MM.1S (cell line): ENCODE results near the gene SERPINA3.

ENCODE experiments used
- DNase-seq: peaks from one replicate; pipeline ENCODE4 v3.0.0-alpha.2; 2015
- H2AFZ ChIP-seq: fragments of 300-600 bp; sonication (generic); 2 replicates; pipeline ENCODE4 v1.6.0; 2016; ENCODE audit warnings: antibody characterized with exemption, low read length
- H3F3A ChIP-seq: fragments of 300-600 bp; sonication (generic); 2 replicates; pipeline ENCODE4 v1.6.1; 2016; ENCODE audit warnings: mild to moderate bottlenecking, antibody characterized with exemption, low read length, moderate library complexity, mixed read lengths; ENCODE audit not compliant: insufficient read depth
- H3K27ac ChIP-seq: fragments of 300-600 bp; sonication (generic); 2 replicates; pipeline ENCODE4 v1.5.1; 2016; ENCODE audit warnings: mild to moderate bottlenecking, low read length
- H3K27me3 ChIP-seq: fragments of 300-600 bp; sonication (generic); replicated peaks from 2 replicates; pipeline ENCODE4 v1.6.0; 2016; ENCODE audit warnings: low read length; ENCODE audit not compliant: insufficient read depth
- H3K36me3 ChIP-seq: fragments of 300-600 bp; sonication (generic); replicated peaks from 2 replicates; pipeline ENCODE4 v1.6.1; 2016; ENCODE audit warnings: mild to moderate bottlenecking, low read length, mixed read lengths; ENCODE audit not compliant: insufficient read depth
- H3K4me1 ChIP-seq: fragments of 300-600 bp; sonication (generic); 2 replicates; pipeline ENCODE4 v1.6.1; 2016; ENCODE audit warnings: low read length, mixed read lengths
- H3K4me2 ChIP-seq: fragments of 300-600 bp; sonication (generic); 2 replicates; pipeline ENCODE4 v1.6.0; 2016; ENCODE audit warnings: low read depth, low read length
- H3K4me3 ChIP-seq: fragments of 300-600 bp; sonication (generic); 2 replicates; pipeline ENCODE4 v1.5.1; 2016; ENCODE audit warnings: low read length, mixed read lengths
- H3K79me2 ChIP-seq: fragments of 300-600 bp; sonication (generic); 2 replicates; pipeline ENCODE4 v1.6.1; 2016; ENCODE audit warnings: mixed run types, low read length, mixed read lengths
- H3K9ac ChIP-seq: fragments of 300-600 bp; sonication (generic); 2 replicates; pipeline ENCODE4 v1.6.1; 2016; ENCODE audit warnings: low read length, mixed read lengths
- H3K9me2 ChIP-seq: fragments of 300-600 bp; sonication (generic); replicated peaks from 2 replicates; pipeline ENCODE4 v1.6.1; 2016; ENCODE audit warnings: mild to moderate bottlenecking, low read length, mixed read lengths; ENCODE audit not compliant: insufficient read depth
- H3K9me3 ChIP-seq: fragments of 300-600 bp; sonication (generic); replicated peaks from 2 replicates; pipeline ENCODE4 v1.6.1; 2016; ENCODE audit warnings: mild to moderate bottlenecking, low read length, mixed read lengths; ENCODE audit not compliant: insufficient read depth
- H4K20me1 ChIP-seq: fragments of 300-600 bp; sonication (generic); 2 replicates; pipeline ENCODE4 v1.6.1; 2016; ENCODE audit warnings: mild to moderate bottlenecking, low read length, moderate library complexity, mixed read lengths; ENCODE audit not compliant: insufficient read depth
- CTCF ChIP-seq: fragments of 300-600 bp; sonication (generic); IDR thresholded peaks from 2 replicates; pipeline ENCODE4 v1.5.1; 2016; ENCODE audit warnings: antibody characterized with exemption, low read length, mixed read lengths
- EZH2 ChIP-seq: fragments of 300-600 bp; sonication (generic); optimal IDR thresholded peaks from 2 replicates; pipeline ENCODE3; 2017; ENCODE audit warnings: low read depth, mild to moderate bottlenecking, antibody characterized with exemption, low read length, mixed read lengths
- EZH2phosphoT487 ChIP-seq: fragments of 300-600 bp; sonication (generic); IDR thresholded peaks from 2 replicates; pipeline ENCODE4 v1.6.1; 2018; ENCODE audit warnings: antibody characterized with exemption, low read length

The SERPINA3 gene

GRCh38 chr14:94620597-94620996 is 8.4 kb downstream of the SERPINA3 start:
- Histone ChIP-seq H3K9me2 (no peaks in the 10 kb centered on the region), H3K4me2 (no peak overlapping the region)

GRCh38 chr14:94621358-94622134 is 9.4 kb downstream of the SERPINA3 start:
- Histone ChIP-seq H3F3A (no peaks in the 10 kb centered on the region), H3K9ac (no peak overlapping the region), H3K27me3 (0 out of 2 replicates have a peak, but pooled peaks cover 6% of the 10 kb centered on the region), H4K20me1 (no peaks in the 10 kb centered on the region), H3K9me2 (no peaks in the 10 kb centered on the region), H3K27ac (no peak overlapping the region), H2AFZ (no peak overlapping the region), H3K4me1 (no peaks in the 10 kb centered on the region), H3K79me2 (no peaks in the 10 kb centered on the region), H3K9me3 (no peaks in the 10 kb centered on the region), H3K4me3 (no peak overlapping the region), H3K36me3 (no peaks in the 10 kb centered on the region), H3K4me2 (no peak overlapping the region)
- no peak for DNase-seq
- TF ChIP-seq CTCF: no peak

More at GRCh38 chr14:94620597-94620996, 8.4 kb downstream of the SERPINA3 start:
- Histone ChIP-seq H3K4me1 (no peaks in the 10 kb centered on the region), H3K4me3 (no peak overlapping the region), H3F3A (no peaks in the 10 kb centered on the region), H3K9me3 (no peaks in the 10 kb centered on the region), H3K9ac (no peak overlapping the region), H4K20me1 (no peaks in the 10 kb centered on the region), H3K27ac (no peak overlapping the region), H3K27me3 (0 out of 2 replicates have a peak, but pooled peaks cover 6% of the 10 kb centered on the region), H2AFZ (no peak overlapping the region), H3K36me3 (no peaks in the 10 kb centered on the region), H3K79me2 (no peaks in the 10 kb centered on the region)
- TF ChIP-seq EZH2 (no peak), EZH2phosphoT487 (no peak), CTCF (no peak)
- DNase-seq: no peak

GRCh38 chr14:94622653-94623421 is 10.6 kb downstream of the SERPINA3 start:
- Histone ChIP-seq H3F3A (no peaks in the 10 kb centered on the region), H3K9me2 (no peaks in the 10 kb centered on the region), H3K4me3 (no peak overlapping the region), H3K27ac (no peak overlapping the region), H3K4me1 (no peaks in the 10 kb centered on the region), H3K9me3 (no peaks in the 10 kb centered on the region), H4K20me1 (no peaks in the 10 kb centered on the region), H3K9ac (no peak overlapping the region), H3K4me2 (no peak overlapping the region), H3K27me3 (0 out of 2 replicates have a peak, but pooled peaks cover 6% of the 10 kb centered on the region), H2AFZ (no peak overlapping the region), H3K36me3 (no peaks in the 10 kb centered on the region), H3K79me2 (no peaks in the 10 kb centered on the region)
- DNase-seq: no peak
- no peak for TF ChIP-seq CTCF
- no peak for TF ChIP-seq EZH2phosphoT487
- no peak for TF ChIP-seq EZH2
